Kidney epithelial cell (primary cell): ENCODE measurements around the gene CHCHD3. TPM values are rescaled to one million over a fixed set of nuclear protein-coding genes. Genes with fewer than 3 reads are reported as not detected.

Source experiments
- DNase-seq: peaks from one replicate; pipeline ENCODE4 v3.0.0-alpha.2; 2010; ENCODE audit warnings: low read depth
- H3K27me3 ChIP-seq: 2 replicates; pipeline ENCODE4 v1.6.0; 2011; ENCODE audit warnings: low read length; ENCODE audit not compliant: control insufficient read depth, insufficient read depth
- H3K36me3 ChIP-seq: 2 replicates; pipeline ENCODE4 v1.5.1; 2011; ENCODE audit warnings: low read length; ENCODE audit not compliant: control insufficient read depth, insufficient read depth
- H3K4me3 ChIP-seq: 2 replicates; pipeline ENCODE4 v1.5.1; 2011; ENCODE audit warnings: low read depth, mild to moderate bottlenecking, control low read depth, low read length
- total RNA-seq: library from RNA; depleted of rRNA; stranded (reverse); fragments of >200 nt; gene quantifications from 2 replicates; pipeline ENCODE4 v1.2.3, GENCODE V29; 2015
- TF ChIP-seq, protein P1 (sequence below): IDR thresholded peaks from 2 replicates; pipeline ENCODE4 v1.5.1; 2011; ENCODE audit warnings: mild to moderate bottlenecking, moderate library complexity, low read length, control low read depth, inconsistent platforms; ENCODE audit not compliant: insufficient read depth, poor library complexity, severe bottlenecking

The CHCHD3 gene
- total RNA-seq, 1 donor from 2014 or later = 119 TPM

DNA sequence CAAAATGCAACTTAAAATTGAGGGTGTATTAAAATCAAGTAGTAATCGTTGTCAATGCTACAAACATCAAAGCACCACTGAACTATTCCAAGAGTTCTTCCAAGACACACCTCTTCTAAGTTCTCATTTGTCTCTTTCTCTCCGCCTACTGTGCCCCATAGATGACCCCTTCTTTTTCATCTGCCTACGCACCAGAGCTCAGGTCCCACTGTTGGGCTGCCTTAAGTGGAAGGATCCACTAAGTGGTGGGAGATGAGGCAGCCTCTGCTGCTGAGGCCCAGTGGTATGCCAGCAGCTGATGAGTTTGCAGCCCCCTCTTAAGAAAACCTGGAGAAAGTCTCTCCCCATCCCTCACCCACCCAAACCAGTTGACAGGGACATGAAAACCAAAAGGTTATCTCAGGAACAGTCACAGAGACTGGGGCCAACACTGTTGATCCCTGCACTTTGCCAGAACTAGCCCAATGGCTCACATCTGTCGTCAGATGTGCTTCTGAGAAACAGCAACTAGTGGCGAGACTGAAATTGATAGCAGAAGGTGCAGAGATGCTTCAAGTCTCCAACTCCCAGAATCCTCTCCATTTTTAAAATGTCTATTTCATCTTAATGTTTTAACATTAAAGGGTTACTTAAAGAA lies 88.4 kb downstream of the CHCHD3 start:
- TF ChIP-seq, protein P1, sequence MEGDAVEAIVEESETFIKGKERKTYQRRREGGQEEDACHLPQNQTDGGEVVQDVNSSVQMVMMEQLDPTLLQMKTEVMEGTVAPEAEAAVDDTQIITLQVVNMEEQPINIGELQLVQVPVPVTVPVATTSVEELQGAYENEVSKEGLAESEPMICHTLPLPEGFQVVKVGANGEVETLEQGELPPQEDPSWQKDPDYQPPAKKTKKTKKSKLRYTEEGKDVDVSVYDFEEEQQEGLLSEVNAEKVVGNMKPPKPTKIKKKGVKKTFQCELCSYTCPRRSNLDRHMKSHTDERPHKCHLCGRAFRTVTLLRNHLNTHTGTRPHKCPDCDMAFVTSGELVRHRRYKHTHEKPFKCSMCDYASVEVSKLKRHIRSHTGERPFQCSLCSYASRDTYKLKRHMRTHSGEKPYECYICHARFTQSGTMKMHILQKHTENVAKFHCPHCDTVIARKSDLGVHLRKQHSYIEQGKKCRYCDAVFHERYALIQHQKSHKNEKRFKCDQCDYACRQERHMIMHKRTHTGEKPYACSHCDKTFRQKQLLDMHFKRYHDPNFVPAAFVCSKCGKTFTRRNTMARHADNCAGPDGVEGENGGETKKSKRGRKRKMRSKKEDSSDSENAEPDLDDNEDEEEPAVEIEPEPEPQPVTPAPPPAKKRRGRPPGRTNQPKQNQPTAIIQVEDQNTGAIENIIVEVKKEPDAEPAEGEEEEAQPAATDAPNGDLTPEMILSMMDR = no peak
- no peak overlapping the region for H3K4me3 ChIP-seq
- H3K27me3 ChIP-seq = no peaks in the 10 kb centered on the region
- no peaks in the 10 kb centered on the region for H3K36me3 ChIP-seq
- DNase-seq = no peak

DNA sequence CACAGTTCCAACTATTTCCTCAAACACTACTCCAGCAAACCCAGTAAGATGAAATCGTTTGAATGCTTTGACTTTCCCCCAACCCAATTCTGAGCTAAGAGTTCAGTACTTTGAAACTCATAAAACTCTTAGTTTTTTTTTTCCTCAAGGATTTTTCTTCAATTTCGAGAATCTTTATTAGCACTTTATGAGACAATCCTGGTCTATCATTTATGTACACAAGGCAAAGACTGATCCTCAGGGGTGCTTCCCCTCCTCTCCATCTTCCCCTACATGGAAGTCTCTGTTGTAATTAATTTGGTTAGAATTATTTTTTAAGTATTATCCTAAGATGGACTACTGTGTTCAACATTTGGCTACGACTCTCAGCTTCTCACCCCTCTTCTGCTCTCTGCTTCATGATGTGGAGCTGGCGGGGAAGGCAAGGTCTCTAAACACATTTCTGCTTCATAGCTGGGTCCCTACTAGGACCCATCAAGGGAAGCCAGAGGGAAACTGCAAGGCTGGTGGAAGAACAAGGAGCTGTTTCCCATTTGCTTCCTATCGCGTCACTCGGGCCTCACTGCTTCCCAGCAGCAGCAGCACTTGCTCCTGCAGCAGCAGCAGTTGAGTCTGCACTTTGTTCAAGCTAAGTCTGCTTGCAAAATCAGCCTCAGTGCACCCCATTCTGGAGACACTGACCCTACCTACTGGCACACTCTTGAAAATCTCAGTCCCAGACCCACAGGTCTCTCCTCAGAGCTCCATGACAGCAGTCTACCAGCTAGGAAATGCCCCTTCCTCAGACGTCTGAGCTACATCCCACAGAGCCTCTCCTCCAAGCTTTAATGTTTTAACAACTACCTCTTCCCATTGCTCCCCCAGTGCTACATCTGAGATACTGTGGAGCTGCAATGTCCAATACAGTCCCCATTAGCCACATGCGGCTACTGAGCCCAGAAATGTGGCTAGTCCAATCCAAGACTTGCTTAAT lies 90.0 kb downstream of the CHCHD3 start:
- Histone ChIP-seq H3K4me3 (no peak overlapping the region), H3K36me3 (no peaks in the 10 kb centered on the region), H3K27me3 (no peaks in the 10 kb centered on the region)
- DNase-seq = no peak
- TF ChIP-seq, protein P1 = no peak

DNA sequence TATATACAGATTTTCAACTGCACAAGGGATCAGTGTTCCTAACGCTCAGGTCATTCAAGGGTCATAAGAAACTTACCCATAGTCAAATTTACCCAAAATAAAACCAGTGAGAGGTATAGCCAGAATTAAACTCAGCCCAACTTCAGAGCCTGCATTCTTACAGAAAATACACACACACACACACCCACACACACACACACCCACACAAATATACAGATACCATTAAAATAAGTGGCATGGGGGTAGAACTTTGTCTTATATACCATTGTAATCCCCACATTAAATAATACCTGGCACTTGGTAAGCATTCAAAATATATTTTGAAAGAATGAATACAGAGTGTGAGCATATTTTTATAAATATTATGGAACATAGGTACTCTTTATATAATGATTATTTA lies 93.8 kb downstream of the CHCHD3 start:
- DNase-seq = no peak
- H3K36me3 ChIP-seq = no peaks in the 10 kb centered on the region
- no peak overlapping the region for H3K4me3 ChIP-seq
- H3K27me3 ChIP-seq = no peaks in the 10 kb centered on the region
- TF ChIP-seq, protein P1 = no peak

DNA sequence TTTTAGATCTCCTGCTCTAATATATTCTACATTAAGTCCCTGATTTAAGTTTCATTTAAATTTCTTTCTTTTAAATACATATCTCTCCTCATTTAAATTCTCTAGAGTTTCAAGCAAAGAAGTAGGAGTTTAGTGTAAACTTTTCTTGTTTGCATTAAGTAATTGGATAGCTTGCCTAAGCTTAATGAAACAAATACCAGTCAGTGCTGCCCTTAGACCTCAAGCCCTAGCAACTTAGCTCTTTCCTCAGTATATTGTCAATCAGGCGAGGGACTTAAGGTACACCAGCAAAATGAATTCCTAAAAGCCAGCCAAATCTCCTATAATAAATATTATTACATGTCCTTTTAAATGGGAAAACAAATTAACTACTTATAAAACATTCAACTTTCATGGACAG lies 101.5 kb downstream of the CHCHD3 start:
- TF ChIP-seq, protein P1 = no peak
- Histone ChIP-seq H3K36me3 (no peaks in the 10 kb centered on the region), H3K27me3 (no peaks in the 10 kb centered on the region), H3K4me3 (no peak overlapping the region)
- no peak for DNase-seq

DNA sequence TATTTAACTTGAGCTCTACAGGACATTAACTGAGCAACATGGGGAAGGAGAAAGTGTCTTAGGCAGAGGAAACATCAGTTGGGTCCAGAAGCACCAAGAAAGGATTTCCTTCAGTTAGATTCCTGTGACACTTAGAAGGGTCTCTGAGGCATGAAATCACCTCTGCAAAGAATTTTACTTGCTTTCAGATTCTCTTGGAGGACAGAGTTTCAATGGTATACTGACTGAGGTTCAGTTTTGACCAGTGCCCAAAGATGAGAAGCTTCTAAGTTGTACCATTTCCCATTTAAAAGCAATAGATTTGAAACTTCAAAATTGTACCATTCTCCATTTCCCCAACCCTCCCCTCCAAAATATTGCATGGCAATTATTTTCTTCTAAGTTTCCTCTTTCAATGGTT lies 102.4 kb downstream of the CHCHD3 start:
- Histone ChIP-seq H3K36me3 (no peaks in the 10 kb centered on the region), H3K4me3 (no peak overlapping the region), H3K27me3 (no peaks in the 10 kb centered on the region)
- TF ChIP-seq, protein P1 = no peak
- no peak for DNase-seq
